Gastroesophageal sphincter (tissue), 3 donors: Measurements from ENCODE around the gene GYS1.

ENCODE experiments used
- POLR2A ChIP-seq, 2 donors: fragments of 450-650 bp; IDR thresholded peaks; one replicate each; pipeline ENCODE4 v1.6.1; 2017; ENCODE audit warnings: antibody characterized with exemption in 2 of 2, mild to moderate bottlenecking in 2 of 2, moderate library complexity in 1 of 2
- TF ChIP-seq, protein P1 (sequence below), 4 experiments: fragments of 200-600 bp in 2 of 4; fragments of 450-650 bp in 2 of 4; sonication (generic) in 1 of 4; IDR thresholded peaks; one replicate each; pipeline ENCODE4 v1.5.1; 2017 to 2019; ENCODE audit warnings: antibody characterized with exemption in 4 of 4, mild to moderate bottlenecking in 2 of 4, moderate library complexity in 2 of 4

DNA sequence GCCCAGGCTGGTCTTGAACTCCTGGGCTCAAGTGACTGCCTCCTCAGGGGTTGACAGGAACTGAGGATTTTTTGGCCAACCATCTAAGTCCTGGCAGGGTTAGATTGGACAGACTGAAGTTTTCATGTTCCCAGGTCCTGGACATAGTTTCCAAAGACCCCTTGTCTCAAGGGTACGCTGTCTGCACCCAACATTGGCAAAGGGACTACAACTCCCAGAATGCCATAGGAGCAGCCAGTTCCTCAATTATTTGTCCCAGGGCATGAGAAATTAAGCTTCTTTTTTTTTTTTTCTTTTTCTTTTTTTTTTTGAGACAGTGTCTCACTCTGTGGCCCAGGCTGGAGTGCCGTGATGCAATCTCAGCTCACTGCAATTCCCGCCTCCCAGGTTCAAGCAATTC, 6.9 kb downstream of the GYS1 start:
- TF ChIP-seq POLR2A (IDR thresholded peaks at IDR 0.05) = no peak
- TF ChIP-seq, protein P1, sequence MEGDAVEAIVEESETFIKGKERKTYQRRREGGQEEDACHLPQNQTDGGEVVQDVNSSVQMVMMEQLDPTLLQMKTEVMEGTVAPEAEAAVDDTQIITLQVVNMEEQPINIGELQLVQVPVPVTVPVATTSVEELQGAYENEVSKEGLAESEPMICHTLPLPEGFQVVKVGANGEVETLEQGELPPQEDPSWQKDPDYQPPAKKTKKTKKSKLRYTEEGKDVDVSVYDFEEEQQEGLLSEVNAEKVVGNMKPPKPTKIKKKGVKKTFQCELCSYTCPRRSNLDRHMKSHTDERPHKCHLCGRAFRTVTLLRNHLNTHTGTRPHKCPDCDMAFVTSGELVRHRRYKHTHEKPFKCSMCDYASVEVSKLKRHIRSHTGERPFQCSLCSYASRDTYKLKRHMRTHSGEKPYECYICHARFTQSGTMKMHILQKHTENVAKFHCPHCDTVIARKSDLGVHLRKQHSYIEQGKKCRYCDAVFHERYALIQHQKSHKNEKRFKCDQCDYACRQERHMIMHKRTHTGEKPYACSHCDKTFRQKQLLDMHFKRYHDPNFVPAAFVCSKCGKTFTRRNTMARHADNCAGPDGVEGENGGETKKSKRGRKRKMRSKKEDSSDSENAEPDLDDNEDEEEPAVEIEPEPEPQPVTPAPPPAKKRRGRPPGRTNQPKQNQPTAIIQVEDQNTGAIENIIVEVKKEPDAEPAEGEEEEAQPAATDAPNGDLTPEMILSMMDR (IDR thresholded peaks at IDR 0.05) = no peak
